Adrenal gland (tissue), 12 donors: ENCODE data around the gene ISLR. TPM values are rescaled to one million over a fixed set of nuclear protein-coding genes. Genes with fewer than 3 reads are reported as not detected.

Source experiments
- DNase-seq, 7 donors: peaks; one replicate each; pipeline ENCODE4 v3.0.0-alpha.2; 2019 to 2020
- H3K27ac ChIP-seq, 5 donors: fragments of 200-600 bp; sonication (generic) in 4 of 5; 1 replicate in 3 of 5; 2 replicates in 2 of 5; pipeline versions ENCODE4 v1.5.1 to v1.8.0; 2016 to 2020; ENCODE audit warnings: mild to moderate bottlenecking in 1 of 5
- H3K27me3 ChIP-seq: fragments of 200-600 bp; 2 replicates; pipeline ENCODE4 v1.8.0; 2021
- H3K36me3 ChIP-seq, 2 donors: fragments of 200-600 bp; replicated peaks in 1 of 2; 1 replicate in 1 of 2; 2 replicates in 1 of 2; pipeline versions ENCODE4 v1.5.1 to v1.8.0; 2018 to 2022
- H3K4me1 ChIP-seq, 2 donors: fragments of 200-600 bp; replicated peaks in 1 of 2; 1 replicate in 1 of 2; 2 replicates in 1 of 2; pipeline versions ENCODE4 v1.5.1 to v1.8.0; 2018 to 2021
- H3K4me3 ChIP-seq, 4 donors: fragments of 200-600 bp; sonication (generic) in 3 of 4; one replicate each; pipeline ENCODE4 v1.5.1; 2016 to 2018
- H3K9me3 ChIP-seq, 3 donors: fragments of 200-600 bp; sonication (generic) in 1 of 3; replicated peaks in 1 of 3; 1 replicate in 2 of 3; 2 replicates in 1 of 3; pipeline versions ENCODE4 v1.5.1 to v1.8.0; 2016 to 2021
- CTCF ChIP-seq, 6 experiments: fragments of 450-650 bp in 4 of 6; fragments of 200-600 bp in 2 of 6; sonication (generic) in 1 of 6; IDR thresholded peaks; 1 replicate in 5 of 6; 2 replicates in 1 of 6; pipeline versions ENCODE4 v1.5.1 to v1.8.0; 2016 to 2021; ENCODE audit warnings: antibody characterized with exemption in 6 of 6, mild to moderate bottlenecking in 2 of 6, moderate library complexity in 1 of 6
- POLR2A ChIP-seq, 2 donors: fragments of 450-650 bp; IDR thresholded peaks; one replicate each; pipeline ENCODE4 v1.6.1; 2017; ENCODE audit warnings: antibody characterized with exemption in 2 of 2, mild to moderate bottlenecking in 2 of 2, moderate library complexity in 1 of 2
- WGBS, 4 donors: extraction: QIAGEN DNeasy Blood & Tissue Kit in 2 of 4; methylation state at CpG; one replicate each; pipeline versions ENCODE4 v1.1.5 to v1.1.7; 2013 to 2017; 5-methylcytosine and 5-hydroxymethylcytosine counted together
- intact Hi-C, 2 donors: fragments of 100-400 bp; cut with DNase I; formaldehyde crosslinking; loops; one replicate each; pipeline versions ENCODE4 v1.14.1 to v1.15.0; 2022 to 2023
- polyA plus RNA-seq, 3 donors: library from polyadenylated mRNA; stranded (reverse); fragments of 200-250 nt in 2 of 3; fragments of 350-450 nt in 1 of 3; fragmentation: Illumina TruSeq in 1 of 3; extraction: RNeasy Lipid Tissue Mini Kit (QIAGEN cat#74804) in 1 of 3; gene quantifications; one replicate each; pipeline ENCODE4 v1.2.3, GENCODE V29; 2013 to 2014
- total RNA-seq, 9 donors: library from RNA; depleted of rRNA in 4 of 9; stranded (reverse); fragments of >200 nt in 4 of 9; fragments of 120-200 nt in 1 of 9; fragmentation: NEBNext Ultra II Directional in 1 of 9; extraction: Animal tissue kit (Norgen Biotek cat#: 25700) in 1 of 9; gene quantifications; one replicate each; pipeline versions ENCODE4 v1.1.0 to v1.2.4, GENCODE V29; 2013 to 2023
- donor health status: healthy with polysubstance abuse.
- donor health status: Bipolar disorder and iron deficiency.
- donor health status: DM: yes; HTN: yes; CAD: no.
- donor health status: DM: no; HTN: no; CAD: no.
- donor health status: DM: no; HTN: no; CAD: no.
- donor health status: DM: yes; HTN: yes; CAD: no.

Gene ISLR
- total and polyA plus RNA-seq, 12 donors = 6.1 to 63.4 (median 22.9) TPM

GRCh38 chr15:74165461-74165860 is 8.0 kb upstream of the ISLR start:
- no peak for DNase-seq
- H3K4me3 ChIP-seq = no peak overlapping the region
- 96 to 100% (median 98%) methylated on average over 1 of the region's 1 CpG for WGBS, 4 donors
- intact Hi-C loops = no loop called here
- H3K9me3 ChIP-seq = no peaks in the 10 kb centered on the region
- no peak overlapping the region for H3K27ac ChIP-seq
- H3K27me3 ChIP-seq = no peaks in the 10 kb centered on the region
- peaks cover 7 to 14% of the 10 kb centered on the region in 2 donors for H3K4me1 ChIP-seq
- TF ChIP-seq POLR2A (IDR thresholded peaks at IDR 0.05) (no peak), CTCF (IDR thresholded peaks at IDR 0.05) (no peak)
- no peaks in the 10 kb centered on the region for H3K36me3 ChIP-seq

- intact Hi-C loops = no loop called here
- WGBS, 4 donors = 88 to 94% (median 91%) methylated on average over 4 of the region's 4 CpGs
- Histone ChIP-seq H3K27ac (no peak overlapping the region), H3K4me1 (peaks cover 7 to 14% of the 10 kb centered on the region in 2 donors), H3K9me3 (no peaks in the 10 kb centered on the region), H3K4me3 (no peak overlapping the region), H3K36me3 (no peaks in the 10 kb centered on the region), H3K27me3 (no peaks in the 10 kb centered on the region)
- DNase-seq = no peak
- TF ChIP-seq CTCF (IDR thresholded peaks at IDR 0.05) (no peak), POLR2A (IDR thresholded peaks at IDR 0.05) (no peak)
These were observed 5.6 kb upstream of the ISLR start for GRCh38 chr15:74167891-74168331.

- Histone ChIP-seq H3K4me3 (no peak overlapping the region), H3K4me1 (peaks cover 10 to 14% of the 10 kb centered on the region in 2 donors), H3K27me3 (no peaks in the 10 kb centered on the region), H3K36me3 (no peaks in the 10 kb centered on the region), H3K9me3 (no peaks in the 10 kb centered on the region), H3K27ac (peak overlapping the region in 2 of 5 donors; percentile 21 to 66)
- TF ChIP-seq POLR2A (IDR thresholded peaks at IDR 0.05) = no peak
- no peak for TF ChIP-seq CTCF (IDR thresholded peaks at IDR 0.05)
- DNase-seq = peak in 6 of 7 donors; percentile 49 to 71 (median 60)
- WGBS, 4 donors = 12 to 23% (median 20%) methylated on average over 3 of the region's 3 CpGs
- intact Hi-C loops = no loop called here
These were observed 4.8 kb upstream of the ISLR start for GRCh38 chr15:74168711-74169126.

- H3K36me3 ChIP-seq = no peaks in the 10 kb centered on the region
- WGBS, 4 donors = 82 to 92% (median 86%) methylated on average over 15 of the region's 15 CpGs
- intact Hi-C loops = no loop called here
- H3K4me1 ChIP-seq = peaks cover 10 to 14% of the 10 kb centered on the region in 2 donors
- TF ChIP-seq CTCF (IDR thresholded peaks at IDR 0.05) (no peak), POLR2A (IDR thresholded peaks at IDR 0.05) (no peak)
- H3K27ac ChIP-seq = peak overlapping the region in 2 of 5 donors; percentile 6 to 39
- DNase-seq = no peak
- H3K4me3 ChIP-seq = no peak overlapping the region
- no peaks in the 10 kb centered on the region for H3K9me3 ChIP-seq
- H3K27me3 ChIP-seq = no peaks in the 10 kb centered on the region
These were observed 3.3 kb upstream of the ISLR start for GRCh38 chr15:74170071-74170844.
